ENCODE data around the gene CDC45.

DNA sequence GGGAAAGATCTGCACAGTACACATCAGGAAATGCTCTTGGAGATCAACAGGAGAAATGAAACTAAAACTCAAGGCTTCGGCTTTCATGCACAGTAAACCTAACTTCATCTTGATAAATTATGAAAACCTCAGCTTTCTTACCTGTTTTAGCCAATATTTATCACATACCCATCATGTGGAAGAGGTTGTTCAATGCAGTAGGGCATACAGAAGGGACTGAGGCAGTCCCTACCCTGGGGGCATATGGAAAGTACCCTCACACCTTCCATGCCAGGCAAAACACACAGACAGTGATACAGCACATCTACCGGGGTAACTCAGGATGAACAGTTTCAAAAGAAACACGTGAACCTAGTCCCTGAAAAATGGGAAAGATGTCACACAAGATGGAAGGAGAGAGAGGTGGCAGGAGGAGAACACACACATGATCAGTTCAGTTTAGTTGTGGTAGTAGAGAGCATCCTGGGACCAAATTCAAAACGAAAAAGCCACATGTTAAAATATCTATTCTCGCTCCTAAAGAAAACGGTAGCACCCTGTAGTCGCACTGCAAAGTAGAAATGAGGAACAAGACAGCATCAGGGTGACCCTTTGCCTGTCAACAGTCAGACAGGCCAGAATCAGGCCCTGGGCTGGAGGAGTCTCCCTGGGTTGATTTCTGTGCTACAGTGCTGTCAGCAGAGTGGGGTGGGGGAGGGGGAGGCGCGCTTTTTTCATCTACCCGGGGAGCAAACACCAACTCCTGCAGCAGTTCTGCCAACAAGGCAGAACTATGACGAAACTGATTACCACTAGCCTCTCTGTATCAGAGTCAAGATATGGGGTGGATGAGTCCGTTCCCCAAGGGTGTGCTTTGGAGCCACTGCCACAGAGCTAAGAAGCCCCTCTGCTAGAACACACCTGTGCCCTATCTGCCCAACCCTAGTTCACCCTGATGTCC, 49.5 kb upstream of the CDC45 start:
- TF ChIP-seq, protein P1, sequence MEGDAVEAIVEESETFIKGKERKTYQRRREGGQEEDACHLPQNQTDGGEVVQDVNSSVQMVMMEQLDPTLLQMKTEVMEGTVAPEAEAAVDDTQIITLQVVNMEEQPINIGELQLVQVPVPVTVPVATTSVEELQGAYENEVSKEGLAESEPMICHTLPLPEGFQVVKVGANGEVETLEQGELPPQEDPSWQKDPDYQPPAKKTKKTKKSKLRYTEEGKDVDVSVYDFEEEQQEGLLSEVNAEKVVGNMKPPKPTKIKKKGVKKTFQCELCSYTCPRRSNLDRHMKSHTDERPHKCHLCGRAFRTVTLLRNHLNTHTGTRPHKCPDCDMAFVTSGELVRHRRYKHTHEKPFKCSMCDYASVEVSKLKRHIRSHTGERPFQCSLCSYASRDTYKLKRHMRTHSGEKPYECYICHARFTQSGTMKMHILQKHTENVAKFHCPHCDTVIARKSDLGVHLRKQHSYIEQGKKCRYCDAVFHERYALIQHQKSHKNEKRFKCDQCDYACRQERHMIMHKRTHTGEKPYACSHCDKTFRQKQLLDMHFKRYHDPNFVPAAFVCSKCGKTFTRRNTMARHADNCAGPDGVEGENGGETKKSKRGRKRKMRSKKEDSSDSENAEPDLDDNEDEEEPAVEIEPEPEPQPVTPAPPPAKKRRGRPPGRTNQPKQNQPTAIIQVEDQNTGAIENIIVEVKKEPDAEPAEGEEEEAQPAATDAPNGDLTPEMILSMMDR (conservative IDR thresholded peaks at IDR 0.05; ENCODE audit: low read length) = no peak
- TF ChIP-seq EZH2phosphoT487 (IDR thresholded peaks at IDR 0.05; ENCODE audit: borderline replicate concordance, low read depth, low read length) = no peak
